Inflammatory macrophage treated with lipopolysaccharide for 1 hour (primary cell): ENCODE data around the gene GTF2H4.
A peak's percentile ranks its signal among the peaks of the same experiment; 100 is the strongest.
"Not testable (repeated sequence)": the region's sequence is repeated elsewhere in the genome, so short reads cannot be mapped to it uniquely, and the experiment has no call there.

ENCODE experiments used
- DNase-seq, 2 donors: peaks; one replicate each; pipeline ENCODE4 v3.0.0-alpha.2; 2020 to 2022

The GTF2H4 gene

GRCh38 chr6:30895343-30895742, 12.7 kb upstream of the GTF2H4 start:
- no peak for DNase-seq

- no peak for DNase-seq
These were observed 11.5 kb upstream of the GTF2H4 start for GRCh38 chr6:30896541-30896940.

GRCh38 chr6:30897882-30898281, 10.1 kb upstream of the GTF2H4 start:
- DNase-seq, result no peak

GRCh38 chr6:30898750-30899360, 9.2 kb upstream of the GTF2H4 start:
- DNase-seq, result no peak

GRCh38 chr6:30900863-30901417, 7.1 kb upstream of the GTF2H4 start:
- DNase-seq, result no peak

GRCh38 chr6:30901436-30901835, 6.6 kb upstream of the GTF2H4 start:
- DNase-seq, result no peak

- not testable (repeated sequence) for DNase-seq
These were observed 5.8 kb upstream of the GTF2H4 start for GRCh38 chr6:30902196-30902595.

GRCh38 chr6:30902709-30903108, 5.3 kb upstream of the GTF2H4 start:
- DNase-seq, result no peak

GRCh38 chr6:30903236-30903635, 4.8 kb upstream of the GTF2H4 start:
- DNase-seq, result no peak

- not testable (repeated sequence) for DNase-seq
These were observed 683 bp upstream of the GTF2H4 start for GRCh38 chr6:30907290-30907757.

GRCh38 chr6:30908700-30909099, 693 bp downstream of the GTF2H4 start:
- DNase-seq, result no peak

GRCh38 chr6:30910473-30910872, 2.5 kb downstream of the GTF2H4 start:
- not testable (repeated sequence) for DNase-seq

GRCh38 chr6:30912746-30913520, 4.9 kb downstream of the GTF2H4 start:
- no peak for DNase-seq

GRCh38 chr6:30913721-30914075, 5.7 kb downstream of the GTF2H4 start:
- DNase-seq, result no peak

- peak; percentile 83 to 91 for DNase-seq
These were observed 6.3 kb downstream of the GTF2H4 start, which contains the start of gene VARS2 for GRCh38 chr6:30914076-30914853. VARS2 (plus strand) TSS chr6:30914238; CDS start chr6:30914837, 599 bp downstream.

GRCh38 chr6:30914854-30915590, 7.0 kb downstream of the GTF2H4 start:
- no peak for DNase-seq

- DNase-seq, result peak; percentile 36 to 76
These were observed 7.6 kb downstream of the GTF2H4 start for GRCh38 chr6:30915591-30915946.

- no peak for DNase-seq
These were observed 9.0 kb downstream of the GTF2H4 start for GRCh38 chr6:30917041-30917440.

- DNase-seq, result no peak
These were observed 9.5 kb downstream of the GTF2H4 start for GRCh38 chr6:30917487-30917886.

- no peak for DNase-seq
These were observed 10.7 kb downstream of the GTF2H4 start for GRCh38 chr6:30918670-30919069.

GRCh38 chr6:30922447-30922852, 14.4 kb downstream of the GTF2H4 start:
- no peak for DNase-seq

- not testable (repeated sequence) for DNase-seq
These were observed 16.1 kb downstream of the GTF2H4 start for GRCh38 chr6:30924040-30924627.
